SU-DHL-6 (cell line): ENCODE results near the gene IGSF3.

Experiments used
- H2AFZ ChIP-seq: fragments of 200-600 bp; sonication (generic); 2 replicates; pipeline ENCODE4 v1.6.1; 2014; ENCODE audit warnings: low read depth, mild to moderate bottlenecking, moderate library complexity, mixed read lengths, antibody characterized with exemption, low read length; ENCODE audit not compliant: severe bottlenecking
- H3F3A ChIP-seq: fragments of 200-600 bp; shearing (Covaris generic); 2 replicates; pipeline ENCODE4 v1.6.0; 2016; ENCODE audit warnings: antibody characterized with exemption, mild to moderate bottlenecking; ENCODE audit not compliant: insufficient read depth
- H3K27ac ChIP-seq: fragments of 200-600 bp; sonication (generic); 2 replicates; pipeline ENCODE4 v1.5.1; 2016; ENCODE audit warnings: low read depth, mild to moderate bottlenecking, low read length, moderate library complexity, mixed read lengths
- H3K27me3 ChIP-seq: fragments of 200-600 bp; sonication (generic), shearing (Covaris generic); 2 replicates; pipeline ENCODE4 v1.6.0; 2014; ENCODE audit warnings: mild to moderate bottlenecking, low read length
- H3K36me3 ChIP-seq: fragments of 200-600 bp; sonication (generic); 2 replicates; pipeline ENCODE4 v1.6.1; 2014; ENCODE audit warnings: mild to moderate bottlenecking, low read length, mixed read lengths
- H3K4me2 ChIP-seq: fragments of 300-600, 200-600 bp; shearing (Covaris generic), sonication (generic); 2 replicates; pipeline ENCODE4 v1.6.0; 2014; ENCODE audit warnings: low read length, low read depth, mild to moderate bottlenecking; ENCODE audit not compliant: poor library complexity, severe bottlenecking
- H3K4me3 ChIP-seq: fragments of 200-600 bp; sonication (generic); 2 replicates; pipeline ENCODE4 v1.5.1; 2014; ENCODE audit warnings: antibody characterized with exemption, low read length, mild to moderate bottlenecking, mixed read lengths; ENCODE audit not compliant: insufficient read depth, poor library complexity, severe bottlenecking
- H3K79me2 ChIP-seq: fragments of 200-600 bp; sonication (generic); 2 replicates; pipeline ENCODE4 v1.6.1; 2014; ENCODE audit warnings: mild to moderate bottlenecking, low read length, moderate library complexity; ENCODE audit not compliant: insufficient read depth
- H3K9ac ChIP-seq: fragments of 200-600 bp; sonication (generic); 2 replicates; pipeline ENCODE4 v1.7.0; 2014; ENCODE audit warnings: mild to moderate bottlenecking, low read length
- H3K9me2 ChIP-seq: fragments of 200-600 bp; sonication (generic); replicated peaks from 2 replicates; pipeline ENCODE4 v1.6.1; 2014; ENCODE audit warnings: low read length; ENCODE audit not compliant: insufficient read depth
- H3K9me3 ChIP-seq: fragments of 200-600 bp; sonication (generic); 2 replicates; pipeline ENCODE4 v1.6.1; 2014; ENCODE audit warnings: low read length, mixed read lengths; ENCODE audit not compliant: insufficient read depth
- H4K20me1 ChIP-seq: fragments of 200-600 bp; sonication (generic); 2 replicates; pipeline ENCODE4 v1.6.1; 2014; ENCODE audit warnings: low read depth, mild to moderate bottlenecking, antibody characterized with exemption, low read length, moderate library complexity, mixed read lengths
- CTCF ChIP-seq: fragments of 200-600 bp; sonication (generic); IDR thresholded peaks from one replicate; pipeline ENCODE4 v1.5.1; 2017; ENCODE audit warnings: antibody characterized with exemption, mild to moderate bottlenecking, low read length, moderate library complexity; ENCODE audit not compliant: insufficient read depth, poor library complexity, severe bottlenecking
- EZH2phosphoT487 ChIP-seq: fragments of 200-600 bp; sonication (generic), shearing (Covaris generic); conservative IDR thresholded peaks from 2 replicates; pipeline ENCODE4 v1.6.1; 2018; ENCODE audit warnings: mild to moderate bottlenecking, antibody characterized with exemption, low read length, moderate library complexity, mixed read lengths

Gene IGSF3

GRCh38 chr1:116544588-116545358, 122.8 kb downstream of the IGSF3 start:
- H3K27ac ChIP-seq, result no peak overlapping the region
- no peaks in the 10 kb centered on the region for H3K36me3 ChIP-seq
- H3F3A ChIP-seq, result no peaks in the 10 kb centered on the region
- H3K9me3 ChIP-seq, result no peaks in the 10 kb centered on the region
- no peak overlapping the region for H3K4me3 ChIP-seq
- H3K9me2 ChIP-seq, result no peaks in the 10 kb centered on the region
- TF ChIP-seq CTCF (no peak), EZH2phosphoT487 (no peak)
- no peak overlapping the region for H2AFZ ChIP-seq
- no peaks in the 10 kb centered on the region for H3K27me3 ChIP-seq
- H3K79me2 ChIP-seq, result no peaks in the 10 kb centered on the region
- H4K20me1 ChIP-seq, result no peaks in the 10 kb centered on the region
- H3K4me2 ChIP-seq, result no peak overlapping the region
- H3K9ac ChIP-seq, result no peak overlapping the region

- Histone ChIP-seq H3K27ac (no peak overlapping the region), H3K36me3 (no peaks in the 10 kb centered on the region), H3K27me3 (no peaks in the 10 kb centered on the region), H3K9ac (no peak overlapping the region), H2AFZ (no peak overlapping the region), H3F3A (no peaks in the 10 kb centered on the region), H4K20me1 (no peaks in the 10 kb centered on the region), H3K9me2 (no peaks in the 10 kb centered on the region), H3K79me2 (no peaks in the 10 kb centered on the region), H3K9me3 (no peaks in the 10 kb centered on the region), H3K4me2 (peak overlapping the region; percentile 19), H3K4me3 (no peak overlapping the region)
- TF ChIP-seq CTCF (no peak), EZH2phosphoT487 (no peak)
These were observed 127.4 kb downstream of the IGSF3 start for GRCh38 chr1:116540088-116540487.

GRCh38 chr1:116538544-116538943, 129.0 kb downstream of the IGSF3 start:
- H3K9me2 ChIP-seq, result no peaks in the 10 kb centered on the region
- H3K9me3 ChIP-seq, result no peaks in the 10 kb centered on the region
- no peak overlapping the region for H3K9ac ChIP-seq
- no peaks in the 10 kb centered on the region for H3K36me3 ChIP-seq
- H3K79me2 ChIP-seq, result no peaks in the 10 kb centered on the region
- no peak overlapping the region for H3K4me2 ChIP-seq
- no peaks in the 10 kb centered on the region for H4K20me1 ChIP-seq
- H3K27ac ChIP-seq, result no peak overlapping the region
- no peaks in the 10 kb centered on the region for H3K27me3 ChIP-seq
- no peak overlapping the region for H3K4me3 ChIP-seq
- no peak overlapping the region for H2AFZ ChIP-seq
- TF ChIP-seq EZH2phosphoT487, result no peak
- no peak for TF ChIP-seq CTCF
- no peaks in the 10 kb centered on the region for H3F3A ChIP-seq
